H1 (cell line): Measurements from ENCODE around the gene PDE6B. TPM values are rescaled to one million over a fixed set of nuclear protein-coding genes. Genes with fewer than 3 reads are reported as not detected.

Experiments
- CTCF ChIA-PET: fragments of 300-600 bp; sonication (Branson Sonifier 250); formaldehyde crosslinking; loops from one replicate; lab custom pipeline; 2021; ENCODE audit not compliant: partially characterized antibody; lab: Charles Lee
- POLR2A ChIA-PET: fragments of 300-600 bp; sonication (Branson Sonifier 250); formaldehyde crosslinking; loops from one replicate; lab custom pipeline; 2021; ENCODE audit warnings: inconsistent platforms; ENCODE audit not compliant: partially characterized antibody; lab: Charles Lee
- DNase-seq, 2 experiments: peaks; one replicate each; pipeline versions ENCODE4 v3.0.0 to v3.0.0-alpha.2; 2010 to 2022; ENCODE audit warnings: low spot score in 2 of 2, low read depth in 1 of 2, mixed read lengths in 1 of 2
- FAIRE-seq: peaks from 2 replicates; lab custom pipeline; 2011; peaks lifted over from hg19 to GRCh38; lab: Jason Lieb, UNC
- H2AFZ ChIP-seq: 2 replicates; pipeline ENCODE4 v1.8.1; 2012; ENCODE audit warnings: low read length, inconsistent platforms
- H2AK5ac ChIP-seq: 2 replicates; pipeline ENCODE4 v1.6.1; 2013; ENCODE audit warnings: low read depth, low read length
- H2BK120ac ChIP-seq: replicated peaks from 2 replicates; pipeline ENCODE3; 2013; ENCODE audit warnings: low read depth, low read length, inconsistent platforms
- H2BK12ac ChIP-seq: 2 replicates; pipeline ENCODE4 v1.6.1; 2013; ENCODE audit warnings: low read depth, low read length
- H2BK15ac ChIP-seq: 2 replicates; pipeline ENCODE4 v1.6.1; 2013; ENCODE audit warnings: low read length
- H2BK20ac ChIP-seq: 2 replicates; pipeline ENCODE4 v1.6.1; 2013; ENCODE audit warnings: low read length
- H2BK5ac ChIP-seq: 2 replicates; pipeline ENCODE4 v1.6.1; 2013; ENCODE audit warnings: low read depth, low read length
- H3K14ac ChIP-seq: 2 replicates; pipeline ENCODE4 v1.6.1; 2013; ENCODE audit warnings: inconsistent platforms; ENCODE audit not compliant: insufficient read length
- H3K18ac ChIP-seq: 2 replicates; pipeline ENCODE4 v1.6.1; 2013; ENCODE audit warnings: low read length; ENCODE audit errors: extremely low read depth
- H3K23ac ChIP-seq: 2 replicates; pipeline ENCODE4 v1.6.1; 2013; ENCODE audit warnings: inconsistent platforms; ENCODE audit not compliant: insufficient read length
- H3K23me2 ChIP-seq: 2 replicates; pipeline ENCODE4 v1.6.1; 2013; ENCODE audit warnings: low read depth, low read length
- H3K27ac ChIP-seq: 2 replicates; pipeline ENCODE4 v1.6.1; 2011; ENCODE audit warnings: low read depth, low read length, inconsistent platforms
- H3K27me3 ChIP-seq, 4 experiments: replicated peaks in 1 of 4; 1 replicate in 1 of 4; 2 replicates in 3 of 4; pipeline versions ENCODE4 v1.6.1 to v1.8.1; 2011 to 2013; ENCODE audit warnings: low read length in 3 of 4, mild to moderate bottlenecking in 3 of 4, inconsistent platforms in 2 of 4, mixed read lengths in 2 of 4, moderate library complexity in 1 of 4; ENCODE audit not compliant: control insufficient read depth in 3 of 4, insufficient read depth in 3 of 4; ENCODE audit errors: extremely low read depth in 1 of 4
- H3K36me3 ChIP-seq, 4 experiments: 2 replicates each; pipeline versions ENCODE4 v1.6.1 to v1.8.1; 2011 to 2013; ENCODE audit warnings: mild to moderate bottlenecking in 4 of 4, low read length in 3 of 4, moderate library complexity in 2 of 4, control low read depth in 1 of 4, inconsistent platforms in 1 of 4; ENCODE audit not compliant: insufficient read depth in 4 of 4, control insufficient read depth in 2 of 4
- H3K4ac ChIP-seq: replicated peaks from 2 replicates; pipeline ENCODE3; 2013; ENCODE audit warnings: low read length, low read depth, mixed read lengths, inconsistent platforms; ENCODE audit not compliant: insufficient read length
- H3K4me1 ChIP-seq, 4 experiments: replicated peaks in 1 of 4; 1 replicate in 1 of 4; 2 replicates in 3 of 4; pipeline versions ENCODE4 v1.6.1 to v1.8.1; 2011 to 2013; ENCODE audit warnings: low read length in 3 of 4, inconsistent platforms in 2 of 4, mixed read lengths in 1 of 4; ENCODE audit not compliant: insufficient read depth in 4 of 4, control insufficient read depth in 3 of 4
- H3K4me2 ChIP-seq, 2 experiments: 2 replicates each; pipeline versions ENCODE4 v1.6.1 to v1.8.1; 2011 to 2013; ENCODE audit warnings: low read depth in 2 of 2, low read length in 2 of 2, control low read depth in 1 of 2, inconsistent platforms in 1 of 2, mild to moderate bottlenecking in 1 of 2; ENCODE audit not compliant: insufficient read depth in 1 of 2
- H3K4me3 ChIP-seq, 4 experiments: fragments of 200-600, 300-600 bp in 1 of 4; sonication (generic), shearing (Covaris generic), sonication (Bioruptor Twin) in 1 of 4; 2 replicates each; pipeline versions ENCODE4 v1.5.1 to v1.8.1; 2011 to 2016; ENCODE audit warnings: low read length in 4 of 4, low read depth in 3 of 4, control low read depth in 2 of 4, inconsistent platforms in 2 of 4, mild to moderate bottlenecking in 2 of 4, mixed read lengths in 1 of 4, moderate library complexity in 1 of 4; ENCODE audit not compliant: insufficient read depth in 2 of 4; ENCODE audit errors: extremely low read depth in 1 of 4
- H3K56ac ChIP-seq: replicated peaks from 2 replicates; pipeline ENCODE3; 2013; ENCODE audit warnings: low read depth, mild to moderate bottlenecking, mixed read lengths, low read length, inconsistent platforms; ENCODE audit not compliant: insufficient read length
- H3K79me1 ChIP-seq: 2 replicates; pipeline ENCODE4 v1.6.1; 2013; ENCODE audit warnings: low read depth, low read length, control low read depth
- H3K79me2 ChIP-seq, 2 experiments: 2 replicates each; pipeline versions ENCODE4 v1.6.1 to v1.8.1; 2012 to 2013; ENCODE audit warnings: low read length in 2 of 2, mild to moderate bottlenecking in 2 of 2, inconsistent platforms in 1 of 2; ENCODE audit not compliant: insufficient read depth in 2 of 2, control insufficient read depth in 1 of 2
- H3K9ac ChIP-seq, 4 experiments: replicated peaks in 1 of 4; 1 replicate in 1 of 4; 2 replicates in 3 of 4; pipeline versions ENCODE4 v1.6.1 to v1.8.1; 2011 to 2013; ENCODE audit warnings: low read depth in 3 of 4, low read length in 3 of 4, control low read depth in 2 of 4, mild to moderate bottlenecking in 2 of 4, moderate library complexity in 2 of 4, inconsistent platforms in 1 of 4; ENCODE audit errors: extremely low read depth in 1 of 4
- H3K9me3 ChIP-seq, 2 experiments: 2 replicates each; pipeline versions ENCODE4 v1.6.1 to v1.8.1; 2012 to 2013; ENCODE audit warnings: mild to moderate bottlenecking in 2 of 2, moderate library complexity in 2 of 2, control low read depth in 1 of 2, inconsistent platforms in 1 of 2, low read depth in 1 of 2, low read length in 1 of 2, mixed read lengths in 1 of 2; ENCODE audit not compliant: insufficient read depth in 2 of 2
- H4K20me1 ChIP-seq, 2 experiments: replicated peaks in 1 of 2; 2 replicates each; pipeline versions ENCODE3 to v1.8.1; 2011 to 2013; ENCODE audit warnings: inconsistent platforms in 2 of 2, low read length in 2 of 2, mild to moderate bottlenecking in 1 of 2; ENCODE audit not compliant: insufficient read depth in 2 of 2, control insufficient read depth in 1 of 2
- H4K5ac ChIP-seq: 2 replicates; pipeline ENCODE4 v1.6.1; 2013; ENCODE audit warnings: low read length, low read depth, mixed read lengths, inconsistent platforms; ENCODE audit not compliant: insufficient read length
- H4K8ac ChIP-seq: 2 replicates; pipeline ENCODE4 v1.8.0; 2013; ENCODE audit warnings: mild to moderate bottlenecking, moderate library complexity, low read length, inconsistent platforms; ENCODE audit not compliant: insufficient read depth; ENCODE audit errors: extremely low read depth
- H4K91ac ChIP-seq: replicated peaks from 2 replicates; pipeline ENCODE3; 2013; ENCODE audit warnings: low read length, mixed read lengths, inconsistent platforms; ENCODE audit not compliant: insufficient read length
- BACH1 ChIP-seq: IDR thresholded peaks from 2 replicates; pipeline ENCODE4 v1.6.1; 2012; ENCODE audit warnings: low read length, improper control_type of control experiment
- BCL11A ChIP-seq, 2 experiments: IDR thresholded peaks; one replicate each; pipeline ENCODE4 v1.6.1; 2011; ENCODE audit warnings: low read depth in 2 of 2, low read length in 2 of 2, mild to moderate bottlenecking in 2 of 2
- BRCA1 ChIP-seq: IDR thresholded peaks from 2 replicates; pipeline ENCODE4 v1.6.1; 2012; ENCODE audit warnings: low read depth, low read length, improper control_type of control experiment
- CREB1 ChIP-seq: IDR thresholded peaks from 2 replicates; pipeline ENCODE4 v1.6.1; 2012; ENCODE audit warnings: inconsistent platforms
- EP300 ChIP-seq, 2 experiments: IDR thresholded peaks; 1 replicate in 1 of 2; 2 replicates in 1 of 2; pipeline ENCODE4 v1.6.1; 2011 to 2012; ENCODE audit warnings: low read depth in 2 of 2, low read length in 2 of 2, mild to moderate bottlenecking in 2 of 2, borderline replicate concordance in 1 of 2, inconsistent platforms in 1 of 2, moderate library complexity in 1 of 2
- EZH2 ChIP-seq: fragments of 200-600 bp; sonication (generic); IDR thresholded peaks from 2 replicates; pipeline ENCODE4 v1.7.1; 2012; ENCODE audit warnings: low read depth, mild to moderate bottlenecking, moderate library complexity, low read length, inconsistent platforms; ENCODE audit not compliant: severe bottlenecking
- JUN ChIP-seq: IDR thresholded peaks from 2 replicates; pipeline ENCODE4 v1.6.1; 2011; ENCODE audit warnings: low read depth, mild to moderate bottlenecking, improper control_type of control experiment, low read length
- NANOG ChIP-seq: IDR thresholded peaks from 2 replicates; pipeline ENCODE4 v1.6.1; 2011; ENCODE audit warnings: low read length, low read depth, mild to moderate bottlenecking, inconsistent platforms; ENCODE audit not compliant: insufficient read depth, poor library complexity, severe bottlenecking
- POLR2A ChIP-seq, 2 experiments: IDR thresholded peaks; 1 replicate in 1 of 2; 2 replicates in 1 of 2; pipeline ENCODE4 v1.6.1; 2011; ENCODE audit warnings: low read depth in 2 of 2, low read length in 2 of 2, mild to moderate bottlenecking in 2 of 2; ENCODE audit errors: control extremely low read depth in 1 of 2
- SIX5 ChIP-seq: IDR thresholded peaks from 2 replicates; pipeline ENCODE4 v1.6.1; 2011; ENCODE audit warnings: mild to moderate bottlenecking, low read depth, low read length
- SUZ12 ChIP-seq: fragments of 200-600 bp; sonication (generic); IDR thresholded peaks from 2 replicates; pipeline ENCODE4 v1.6.1; 2012; ENCODE audit warnings: mild to moderate bottlenecking, inconsistent platforms, low read length, moderate library complexity, mixed read lengths
- WGBS, 2 experiments: shearing (Covaris generic) in 1 of 2; methylation state at CpG; one replicate each; pipeline versions ENCODE4 v1.1.6 to v1.1.7; 2013 to 2015; ENCODE audit warnings: low lambda C conversion rate in 2 of 2, mixed read lengths in 2 of 2, inconsistent platforms in 1 of 2, low coverage in 1 of 2, missing lambda C conversion rate in 1 of 2; ENCODE audit not compliant: insufficient replicate concordance in 2 of 2, insufficient coverage in 1 of 2, insufficient read length in 1 of 2; ENCODE audit errors: extremely low coverage in 1 of 2, missing lambda C conversion rate in 1 of 2; 5-methylcytosine and 5-hydroxymethylcytosine counted together
- polyA plus RNA-seq, 7 experiments: library from polyadenylated mRNA; depleted of rRNA in 3 of 7; stranded (reverse) in 5 of 7; unstranded in 2 of 7; fragments of >200 nt in 5 of 7; fragments of 200-250 nt in 2 of 7; gene quantifications; 1 replicate in 5 of 7; 2 replicates in 1 of 7; 4 replicates in 1 of 7; pipeline versions ENCODE4 v1.2.1 to v1.2.3, GENCODE V29; 2011 to 2013; ENCODE audit warnings: missing spikeins in 2 of 7, mixed read lengths in 2 of 7
- total RNA-seq: library from RNA; stranded (reverse); fragmentation: NEBNext Ultra II Directional; extraction: Animal tissue kit (Norgen Biotek cat#: 25700); gene quantifications from 2 replicates; pipeline ENCODE4 v1.2.1, GENCODE V29; 2021

Gene PDE6B
- total and polyA plus RNA-seq, 2 of the 8 experiments (the other 6 are each of a cell fraction or from before 2014, with no cell fraction given), result 4.1 to 8.4 TPM

DNA sequence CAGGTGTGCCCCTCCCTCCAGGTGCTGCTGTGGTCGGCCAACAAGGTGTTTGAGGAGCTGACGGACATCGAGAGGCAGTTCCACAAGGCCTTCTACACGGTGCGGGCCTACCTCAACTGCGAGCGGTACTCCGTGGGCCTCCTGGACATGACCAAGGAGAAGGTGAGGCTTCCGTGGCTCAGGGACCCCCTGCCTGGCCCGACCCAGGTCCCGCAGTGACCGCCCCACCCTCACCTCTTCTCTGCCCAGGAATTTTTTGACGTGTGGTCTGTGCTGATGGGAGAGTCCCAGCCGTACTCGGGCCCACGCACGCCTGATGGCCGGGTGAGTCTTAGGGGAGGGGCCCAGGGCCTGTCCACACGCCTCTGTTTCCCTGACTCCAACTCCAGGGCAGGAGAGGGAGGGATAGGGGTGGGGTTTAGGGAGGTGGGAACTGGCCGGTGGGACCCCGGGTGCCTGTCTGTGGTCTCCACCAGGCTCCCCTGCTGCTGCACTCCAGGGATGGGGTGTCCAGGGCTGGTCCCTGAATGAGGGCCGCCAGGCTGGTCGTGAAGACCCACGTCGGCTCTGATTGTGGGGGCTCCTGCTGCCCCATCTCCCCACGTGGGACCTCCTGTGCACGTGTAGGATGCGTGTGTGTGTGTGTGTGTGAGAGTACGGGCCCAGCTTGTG is 28.6 kb downstream of the PDE6B start:
- Histone ChIP-seq H3K4me2 (no peak overlapping the region), H3K56ac (no peak overlapping the region), H2AFZ (no peak overlapping the region), H4K20me1 (peaks cover 0 to 7% of the 10 kb centered on the region in 2 experiments), H3K18ac (no peak overlapping the region), H4K91ac (no peak overlapping the region), H3K4me3 (no peak overlapping the region), H3K9me3 (no peaks in the 10 kb centered on the region), H3K23ac (no peak overlapping the region), H3K79me2 (no peaks in the 10 kb centered on the region), H3K27me3 (peaks cover 0 to 11% (median 0%) of the 10 kb centered on the region in 4 experiments; a peak in 2 of 7 replicates), H3K14ac (no peak overlapping the region), H2BK120ac (no peak overlapping the region), H2AK5ac (no peak overlapping the region), H3K23me2 (no peaks in the 10 kb centered on the region), H3K79me1 (no peaks in the 10 kb centered on the region), H2BK20ac (no peak overlapping the region), H2BK12ac (no peak overlapping the region), H2BK15ac (no peak overlapping the region), H3K36me3 (no peaks in the 10 kb centered on the region; a peak in 1 of 8 replicates), H3K4me1 (no peaks in the 10 kb centered on the region), H4K8ac (no peak overlapping the region), H4K5ac (no peak overlapping the region), H3K4ac (no peak overlapping the region), H3K27ac (no peak overlapping the region), H2BK5ac (no peak overlapping the region), H3K9ac (no peak overlapping the region)
- ChIA-PET CTCF (interaction anchor here (1.0 kb wide), 1 partner anchor 12 kb away, joined by 3 read pairs; no protein-coding TSS in a partner anchor), POLR2A (interaction anchor here (0.6 to 3.1 kb wide), 4 partner anchors 9 to 56 kb away, joined by 3 to 11 read pairs (median 6); no protein-coding TSS in a partner anchor)
- DNase-seq, result no peak
- 89% methylated on average over 29 of the region's 29 CpGs; no CpG with 5 or more reads in 1 of the 2 experiments for WGBS, 2 experiments
- no peak for FAIRE-seq
- TF ChIP-seq NANOG, result no peak
- no peak for TF ChIP-seq POLR2A (IDR thresholded peaks at IDR 0.05; ENCODE audit: control extremely low read depth in 1 of 2, low read depth in 2 of 2, low read length in 2 of 2)
- TF ChIP-seq SIX5, result no peak
- TF ChIP-seq BACH1, result no peak
- TF ChIP-seq SUZ12, result no peak
- TF ChIP-seq CREB1, result no peak
- TF ChIP-seq BCL11A (IDR thresholded peaks at IDR 0.05; ENCODE audit: low read depth in 2 of 2, low read length in 2 of 2), result no peak
- no peak for TF ChIP-seq EZH2
- no peak for TF ChIP-seq EP300 (IDR thresholded peaks at IDR 0.05; ENCODE audit: borderline replicate concordance in 1 of 2, low read depth in 2 of 2, low read length in 2 of 2)
- TF ChIP-seq JUN, result no peak
- no peak for TF ChIP-seq BRCA1
